ENCODE data around the gene HPSE2. TPM values are rescaled to one million over a fixed set of nuclear protein-coding genes. Genes with fewer than 3 reads are reported as not detected.
"Not testable (repeated sequence)": the region's sequence is repeated elsewhere in the genome, so short reads cannot be mapped to it uniquely, and the experiment has no call there.

Gene HPSE2
- total RNA-seq, 2 donors from 2014 or later: 0.18 to 0.74 TPM

- ATAC-seq (no peak), DNase-seq (no peak)
- intact Hi-C loops (cut with DNase I): no loop called here
Observed at GRCh38 chr10:98950106-98950505, 285.5 kb downstream of the HPSE2 start.

- ATAC-seq (no peak), DNase-seq (no peak)
- intact Hi-C loops (cut with DNase I): no loop called here
Observed at GRCh38 chr10:98949306-98949705, 286.3 kb downstream of the HPSE2 start.

GRCh38 chr10:98943681-98944080, 292.0 kb downstream of the HPSE2 start:
- no peak for ATAC-seq
- intact Hi-C loops (cut with DNase I): no loop called here
- no peak for DNase-seq

GRCh38 chr10:98929709-98930108, 305.9 kb downstream of the HPSE2 start:
- ATAC-seq (no peak), DNase-seq (no peak)
- intact Hi-C loops (cut with DNase I): no loop called here

GRCh38 chr10:98925651-98926050, 310.0 kb downstream of the HPSE2 start:
- intact Hi-C loops (cut with DNase I): no loop called here
- no peak for DNase-seq
- no peak for ATAC-seq

GRCh38 chr10:98924526-98924925, 311.1 kb downstream of the HPSE2 start:
- no peak for DNase-seq
- ATAC-seq: no peak
- intact Hi-C loops (cut with DNase I): no loop called here

GRCh38 chr10:98921316-98921715, 314.3 kb downstream of the HPSE2 start:
- ATAC-seq: peak in 1 of 2 donors; percentile 40
- intact Hi-C loops (cut with DNase I): no loop called here

GRCh38 chr10:98920807-98921206, 314.8 kb downstream of the HPSE2 start:
- intact Hi-C loops (cut with DNase I): no loop called here
- no peak for DNase-seq
- peak in 1 of 2 donors; percentile 95 for ATAC-seq

More at GRCh38 chr10:98921316-98921715, 314.3 kb downstream of the HPSE2 start:
- DNase-seq: no peak

GRCh38 chr10:98920360-98920759, 315.3 kb downstream of the HPSE2 start:
- intact Hi-C loops (cut with DNase I): no loop called here
- ATAC-seq (no peak), DNase-seq (no peak)

GRCh38 chr10:98919899-98920298, 315.8 kb downstream of the HPSE2 start:
- intact Hi-C loops (cut with DNase I): no loop called here
- ATAC-seq: peak in 1 of 2 donors; percentile 69
- no peak for DNase-seq

- intact Hi-C loops (cut with DNase I): no loop called here
- ATAC-seq (no peak), DNase-seq (no peak)
Observed at GRCh38 chr10:98917828-98918227, 317.8 kb downstream of the HPSE2 start.

- no peak for ATAC-seq
- DNase-seq: no peak
- intact Hi-C loops (cut with DNase I): no loop called here
Observed at GRCh38 chr10:98916526-98917125, 319.0 kb downstream of the HPSE2 start.

- no peak for ATAC-seq
- intact Hi-C loops (cut with DNase I): no loop called here
- DNase-seq: no peak
Observed at GRCh38 chr10:98915911-98916310, 319.7 kb downstream of the HPSE2 start.

GRCh38 chr10:98910546-98910945, 325.1 kb downstream of the HPSE2 start:
- intact Hi-C loops (cut with DNase I): no loop called here
- DNase-seq: no peak
- no peak for ATAC-seq

GRCh38 chr10:98910048-98910447, 325.6 kb downstream of the HPSE2 start:
- ATAC-seq (no peak), DNase-seq (no peak)
- intact Hi-C loops (cut with DNase I): no loop called here

GRCh38 chr10:98908868-98909267, 326.8 kb downstream of the HPSE2 start:
- intact Hi-C loops (cut with DNase I): no loop called here
- no peak for DNase-seq
- ATAC-seq: no peak

- DNase-seq; ATAC-seq; intact Hi-C loops (cut with DNase I): not testable (repeated sequence)
Observed at GRCh38 chr10:98908247-98908646, 327.4 kb downstream of the HPSE2 start.

- intact Hi-C loops (cut with DNase I): no loop called here
- no peak for DNase-seq
- ATAC-seq: no peak
Observed at GRCh38 chr10:98901441-98902110, 334.1 kb downstream of the HPSE2 start.

- DNase-seq (no peak), ATAC-seq (no peak)
- intact Hi-C loops (cut with DNase I): no loop called here
Observed at GRCh38 chr10:98899018-98899417, 336.6 kb downstream of the HPSE2 start.

GRCh38 chr10:98892523-98892922, 343.1 kb downstream of the HPSE2 start:
- DNase-seq: no peak
- no peak for ATAC-seq
- intact Hi-C loops (cut with DNase I): no loop called here

GRCh38 chr10:98886686-98887085, 349.0 kb downstream of the HPSE2 start:
- intact Hi-C loops (cut with DNase I): no loop called here
- no peak for ATAC-seq
- DNase-seq: no peak

All from left cardiac atrium (tissue), 4 donors.